Measurements from ENCODE around the gene TMEM132D. TPM values are rescaled to one million over a fixed set of nuclear protein-coding genes. Genes with fewer than 3 reads are reported as not detected.

The TMEM132D gene
- polyA plus RNA-seq, 3 donors from 2014 or later: 0.06 TPM; not detected in 2

- Mint-ChIP-seq H3K4me1 (no peaks in the 10 kb centered on the region), H3K4me3 (no peak overlapping the region), H3K27ac (no peak overlapping the region), H3K36me3 (no peaks in the 10 kb centered on the region), H3K9me3 (peaks cover 0 to 5% (median 1%) of the 10 kb centered on the region in 6 donors), H3K27me3 (ENCODE audit: low read depth in 3 of 3) (no peaks in the 10 kb centered on the region)
- DNase-seq: no peak
Observed at GRCh38 chr12:129862561-129863175, 41.2 kb downstream of the TMEM132D start.

- peaks cover 0 to 5% (median 1%) of the 10 kb centered on the region in 6 donors for H3K9me3 Mint-ChIP-seq
- H3K4me3 Mint-ChIP-seq: no peak overlapping the region
- no peaks in the 10 kb centered on the region for H3K4me1 Mint-ChIP-seq
- H3K36me3 Mint-ChIP-seq: no peaks in the 10 kb centered on the region
- H3K27ac Mint-ChIP-seq: no peak overlapping the region
- H3K27me3 Mint-ChIP-seq (ENCODE audit: low read depth in 3 of 3): no peaks in the 10 kb centered on the region
- no peak for DNase-seq
Observed at GRCh38 chr12:129861951-129862350, 41.9 kb downstream of the TMEM132D start.

- no peaks in the 10 kb centered on the region for H3K4me1 Mint-ChIP-seq
- H3K4me3 Mint-ChIP-seq: no peak overlapping the region
- no peaks in the 10 kb centered on the region for H3K9me3 Mint-ChIP-seq
- H3K27ac Mint-ChIP-seq: no peak overlapping the region
- no peaks in the 10 kb centered on the region for H3K36me3 Mint-ChIP-seq
- peaks cover 2 to 5% (median 4%) of the 10 kb centered on the region in 3 donors for H3K27me3 Mint-ChIP-seq (ENCODE audit: low read depth in 3 of 3)
- DNase-seq: no peak
Observed at GRCh38 chr12:129854591-129854990, 49.2 kb downstream of the TMEM132D start.

- DNase-seq: no peak
- no peak overlapping the region for H3K27ac Mint-ChIP-seq
- no peak overlapping the region for H3K4me3 Mint-ChIP-seq
- H3K27me3 Mint-ChIP-seq (ENCODE audit: low read depth in 3 of 3): peaks cover 2 to 14% (median 8%) of the 10 kb centered on the region in 3 donors
- no peaks in the 10 kb centered on the region for H3K36me3 Mint-ChIP-seq
- no peaks in the 10 kb centered on the region for H3K9me3 Mint-ChIP-seq
- H3K4me1 Mint-ChIP-seq: no peaks in the 10 kb centered on the region
Observed at GRCh38 chr12:129851296-129851695, 52.5 kb downstream of the TMEM132D start.

GRCh38 chr12:129848876-129849275 is 54.9 kb downstream of the TMEM132D start:
- Mint-ChIP-seq H3K9me3 (no peaks in the 10 kb centered on the region), H3K4me3 (no peak overlapping the region), H3K27ac (no peak overlapping the region), H3K4me1 (no peaks in the 10 kb centered on the region), H3K36me3 (no peaks in the 10 kb centered on the region), H3K27me3 (ENCODE audit: low read depth in 3 of 3) (peaks cover 2 to 17% (median 10%) of the 10 kb centered on the region in 3 donors)
- DNase-seq: no peak

- Mint-ChIP-seq H3K27me3 (ENCODE audit: low read depth in 3 of 3) (peaks cover 2 to 15% (median 10%) of the 10 kb centered on the region in 3 donors), H3K4me3 (no peak overlapping the region), H3K4me1 (no peaks in the 10 kb centered on the region), H3K27ac (no peak overlapping the region), H3K36me3 (no peaks in the 10 kb centered on the region), H3K9me3 (no peaks in the 10 kb centered on the region)
- DNase-seq: no peak
Observed at GRCh38 chr12:129847063-129847462, 56.8 kb downstream of the TMEM132D start.

- DNase-seq: no peak
- Mint-ChIP-seq H3K4me1 (no peaks in the 10 kb centered on the region), H3K27ac (no peak overlapping the region), H3K9me3 (no peaks in the 10 kb centered on the region), H3K36me3 (no peaks in the 10 kb centered on the region), H3K4me3 (no peak overlapping the region), H3K27me3 (ENCODE audit: low read depth in 3 of 3) (peaks cover 0 to 15% (median 5%) of the 10 kb centered on the region in 3 donors)
Observed at GRCh38 chr12:129844662-129845220, 59.1 kb downstream of the TMEM132D start.

- DNase-seq: no peak
- Mint-ChIP-seq H3K4me3 (no peak overlapping the region), H3K36me3 (no peaks in the 10 kb centered on the region), H3K27ac (no peak overlapping the region), H3K4me1 (no peaks in the 10 kb centered on the region), H3K27me3 (ENCODE audit: low read depth in 3 of 3) (peaks cover 2 to 6% (median 2%) of the 10 kb centered on the region in 3 donors), H3K9me3 (no peaks in the 10 kb centered on the region)
Observed at GRCh38 chr12:129841251-129841650, 62.6 kb downstream of the TMEM132D start.

- no peaks in the 10 kb centered on the region for H3K9me3 Mint-ChIP-seq
- H3K4me1 Mint-ChIP-seq: no peaks in the 10 kb centered on the region
- no peak overlapping the region for H3K27ac Mint-ChIP-seq
- no peak for DNase-seq
- H3K27me3 Mint-ChIP-seq (ENCODE audit: low read depth in 3 of 3): peaks cover 1 to 6% (median 2%) of the 10 kb centered on the region in 3 donors
- H3K4me3 Mint-ChIP-seq: no peak overlapping the region
- no peaks in the 10 kb centered on the region for H3K36me3 Mint-ChIP-seq
Observed at GRCh38 chr12:129840145-129840884, 63.5 kb downstream of the TMEM132D start.

GRCh38 chr12:129839679-129840078 is 64.1 kb downstream of the TMEM132D start:
- H3K4me1 Mint-ChIP-seq: no peaks in the 10 kb centered on the region
- H3K36me3 Mint-ChIP-seq: no peaks in the 10 kb centered on the region
- no peak overlapping the region for H3K27ac Mint-ChIP-seq
- peaks cover 0 to 6% (median 2%) of the 10 kb centered on the region in 3 donors for H3K27me3 Mint-ChIP-seq (ENCODE audit: low read depth in 3 of 3)
- DNase-seq: no peak
- H3K9me3 Mint-ChIP-seq: no peaks in the 10 kb centered on the region
- no peak overlapping the region for H3K4me3 Mint-ChIP-seq

- Mint-ChIP-seq H3K27ac (no peak overlapping the region), H3K27me3 (ENCODE audit: low read depth in 3 of 3) (peaks cover 1 to 4% (median 3%) of the 10 kb centered on the region in 3 donors), H3K9me3 (peaks cover 0 to 2% (median 0%) of the 10 kb centered on the region in 6 donors), H3K4me3 (no peak overlapping the region), H3K4me1 (no peaks in the 10 kb centered on the region), H3K36me3 (no peaks in the 10 kb centered on the region)
- DNase-seq: no peak
Observed at GRCh38 chr12:129831294-129831693, 72.5 kb downstream of the TMEM132D start.

GRCh38 chr12:129830796-129831195 is 73.0 kb downstream of the TMEM132D start:
- no peaks in the 10 kb centered on the region for H3K4me1 Mint-ChIP-seq
- no peaks in the 10 kb centered on the region for H3K36me3 Mint-ChIP-seq
- DNase-seq: no peak
- no peak overlapping the region for H3K4me3 Mint-ChIP-seq
- H3K9me3 Mint-ChIP-seq: peaks cover 0 to 2% (median 0%) of the 10 kb centered on the region in 6 donors
- H3K27ac Mint-ChIP-seq: no peak overlapping the region
- peaks cover 1 to 4% (median 3%) of the 10 kb centered on the region in 3 donors for H3K27me3 Mint-ChIP-seq (ENCODE audit: low read depth in 3 of 3)

- H3K36me3 Mint-ChIP-seq: no peaks in the 10 kb centered on the region
- peaks cover 1 to 7% (median 3%) of the 10 kb centered on the region in 3 donors for H3K27me3 Mint-ChIP-seq (ENCODE audit: low read depth in 3 of 3)
- peaks cover 0 to 4% (median 0%) of the 10 kb centered on the region in 6 donors for H3K9me3 Mint-ChIP-seq
- no peak overlapping the region for H3K4me3 Mint-ChIP-seq
- DNase-seq: no peak
- H3K4me1 Mint-ChIP-seq: no peaks in the 10 kb centered on the region
- H3K27ac Mint-ChIP-seq: no peak overlapping the region
Observed at GRCh38 chr12:129827866-129828384, 75.9 kb downstream of the TMEM132D start.

Data from immature natural killer cell (primary cell).